NCI-H1417 treated with DMSO at 0.1 percent for 48 hours (cell line): ENCODE results near the gene TMEM41A.
"Not testable (repeated sequence)": the region's sequence is repeated elsewhere in the genome, so short reads cannot be mapped to it uniquely, and the experiment has no call there.

Source experiments
- DNase-seq: peaks from one replicate; lab custom pipeline; 2025; lab: John Stamatoyannopoulos, UW

TMEM41A gene

GRCh38 chr3:185488465-185488864 is 10.4 kb downstream of the TMEM41A start:
- DNase-seq, result no peak

GRCh38 chr3:185486394-185486793 is 12.4 kb downstream of the TMEM41A start:
- no peak for DNase-seq

GRCh38 chr3:185484296-185484695 is 14.5 kb downstream of the TMEM41A start:
- no peak for DNase-seq

GRCh38 chr3:185479373-185479945 is 19.4 kb downstream of the TMEM41A start:
- DNase-seq, result no peak

- no peak for DNase-seq
Observed at GRCh38 chr3:185477316-185477715, 21.5 kb downstream of the TMEM41A start.

- not testable (repeated sequence) for DNase-seq
Observed at GRCh38 chr3:185474922-185475321, 23.9 kb downstream of the TMEM41A start.

GRCh38 chr3:185473290-185473815 is 25.5 kb downstream of the TMEM41A start:
- no peak for DNase-seq

GRCh38 chr3:185470323-185470722 is 28.5 kb downstream of the TMEM41A start:
- DNase-seq, result no peak

- no peak for DNase-seq
Observed at GRCh38 chr3:185469542-185469941, 29.3 kb downstream of the TMEM41A start.

- not testable (repeated sequence) for DNase-seq
Observed at GRCh38 chr3:185466123-185466522, 32.7 kb downstream of the TMEM41A start.

GRCh38 chr3:185465471-185465870 is 33.4 kb downstream of the TMEM41A start:
- no peak for DNase-seq

- no peak for DNase-seq
Observed at GRCh38 chr3:185460719-185461350, 38.0 kb downstream of the TMEM41A start.

GRCh38 chr3:185460309-185460708 is 38.5 kb downstream of the TMEM41A start:
- DNase-seq, result no peak

GRCh38 chr3:185457376-185457775 is 41.5 kb downstream of the TMEM41A start:
- DNase-seq, result no peak

- not testable (repeated sequence) for DNase-seq
Observed at GRCh38 chr3:185451432-185451831, 47.4 kb downstream of the TMEM41A start.

- DNase-seq, result no peak
Observed at GRCh38 chr3:185448107-185448506, 50.7 kb downstream of the TMEM41A start.

GRCh38 chr3:185444329-185444728 is 54.5 kb downstream of the TMEM41A start:
- no peak for DNase-seq

GRCh38 chr3:185442031-185442430 is 56.8 kb downstream of the TMEM41A start:
- no peak for DNase-seq

- no peak for DNase-seq
Observed at GRCh38 chr3:185439745-185440466, 58.9 kb downstream of the TMEM41A start.
